Type B pancreatic cell (in vitro differentiated cells): Measurements from ENCODE around the gene TSSK3. TPM values are rescaled to one million over a fixed set of nuclear protein-coding genes. Genes with fewer than 3 reads are reported as not detected.
"Not testable (repeated sequence)": the region's sequence is repeated elsewhere in the genome, so short reads cannot be mapped to it uniquely, and the experiment has no call there.

Source experiments
- DNase-seq: peaks from one replicate; pipeline ENCODE4 v3.0.0; 2021; ENCODE audit warnings: mixed read lengths; ENCODE audit not compliant: unreplicated experiment; ENCODE audit errors: extremely low spot score
- H3K27ac Mint-ChIP-seq: 2 replicates; pipeline ENCODE4 v1.8.0; 2021; ENCODE audit warnings: mild to moderate bottlenecking, mixed read lengths
- H3K27me3 Mint-ChIP-seq: 2 replicates; pipeline ENCODE4 v1.8.0; 2021; ENCODE audit warnings: mixed read lengths
- H3K36me3 Mint-ChIP-seq: 2 replicates; pipeline ENCODE4 v1.8.0; 2021; ENCODE audit warnings: mixed read lengths
- H3K4me1 Mint-ChIP-seq: one replicate; pipeline ENCODE4 v1.8.0; 2021; ENCODE audit warnings: mixed read lengths; ENCODE audit not compliant: unreplicated experiment
- H3K4me3 Mint-ChIP-seq: 2 replicates; pipeline ENCODE4 v1.8.0; 2021; ENCODE audit warnings: mild to moderate bottlenecking, mixed read lengths
- H3K9me3 Mint-ChIP-seq: 2 replicates; pipeline ENCODE4 v1.8.0; 2021; ENCODE audit warnings: mixed read lengths
- total RNA-seq: library from RNA; stranded (reverse); gene quantifications from 2 replicates; pipeline ENCODE4 v1.2.1, GENCODE V29; 2021; ENCODE audit warnings: low replicate concordance
- TF ChIP-seq, protein P1 (sequence below): fragments of 200-600 bp; sonication (generic); conservative IDR thresholded peaks from 2 replicates; pipeline ENCODE4 v1.5.0; 2021; ENCODE audit warnings: antibody characterized with exemption, mild to moderate bottlenecking

The TSSK3 gene
- total RNA-seq, 1 donor from 2014 or later = 3.8 TPM

DNA sequence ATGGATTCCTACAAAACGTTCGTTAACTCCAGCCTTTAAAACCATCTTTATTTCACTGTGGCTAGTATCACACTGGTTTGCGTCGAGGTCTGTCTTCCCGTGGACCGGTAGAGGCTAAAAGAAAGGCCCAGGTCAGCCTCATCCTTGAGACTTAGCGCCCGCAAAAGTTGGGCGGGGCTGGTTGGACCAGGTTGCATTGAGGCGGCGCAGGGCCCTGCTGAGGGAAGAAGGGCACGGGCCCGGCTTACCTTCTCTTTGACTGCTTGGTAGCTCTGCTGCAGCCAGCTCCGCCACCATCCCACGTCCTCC lies 31.4 kb downstream of the TSSK3 start:
- Mint-ChIP-seq H3K4me3 (peak overlapping the region; percentile 99), H3K27me3 (no peaks in the 10 kb centered on the region), H3K4me1 (peaks cover 18% of the 10 kb centered on the region), H3K27ac (peak overlapping the region; percentile 98), H3K36me3 (peaks cover 10% of the 10 kb centered on the region), H3K9me3 (no peaks in the 10 kb centered on the region)
- TF ChIP-seq, protein P1, sequence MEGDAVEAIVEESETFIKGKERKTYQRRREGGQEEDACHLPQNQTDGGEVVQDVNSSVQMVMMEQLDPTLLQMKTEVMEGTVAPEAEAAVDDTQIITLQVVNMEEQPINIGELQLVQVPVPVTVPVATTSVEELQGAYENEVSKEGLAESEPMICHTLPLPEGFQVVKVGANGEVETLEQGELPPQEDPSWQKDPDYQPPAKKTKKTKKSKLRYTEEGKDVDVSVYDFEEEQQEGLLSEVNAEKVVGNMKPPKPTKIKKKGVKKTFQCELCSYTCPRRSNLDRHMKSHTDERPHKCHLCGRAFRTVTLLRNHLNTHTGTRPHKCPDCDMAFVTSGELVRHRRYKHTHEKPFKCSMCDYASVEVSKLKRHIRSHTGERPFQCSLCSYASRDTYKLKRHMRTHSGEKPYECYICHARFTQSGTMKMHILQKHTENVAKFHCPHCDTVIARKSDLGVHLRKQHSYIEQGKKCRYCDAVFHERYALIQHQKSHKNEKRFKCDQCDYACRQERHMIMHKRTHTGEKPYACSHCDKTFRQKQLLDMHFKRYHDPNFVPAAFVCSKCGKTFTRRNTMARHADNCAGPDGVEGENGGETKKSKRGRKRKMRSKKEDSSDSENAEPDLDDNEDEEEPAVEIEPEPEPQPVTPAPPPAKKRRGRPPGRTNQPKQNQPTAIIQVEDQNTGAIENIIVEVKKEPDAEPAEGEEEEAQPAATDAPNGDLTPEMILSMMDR = no peak
- no peak for DNase-seq

DNA sequence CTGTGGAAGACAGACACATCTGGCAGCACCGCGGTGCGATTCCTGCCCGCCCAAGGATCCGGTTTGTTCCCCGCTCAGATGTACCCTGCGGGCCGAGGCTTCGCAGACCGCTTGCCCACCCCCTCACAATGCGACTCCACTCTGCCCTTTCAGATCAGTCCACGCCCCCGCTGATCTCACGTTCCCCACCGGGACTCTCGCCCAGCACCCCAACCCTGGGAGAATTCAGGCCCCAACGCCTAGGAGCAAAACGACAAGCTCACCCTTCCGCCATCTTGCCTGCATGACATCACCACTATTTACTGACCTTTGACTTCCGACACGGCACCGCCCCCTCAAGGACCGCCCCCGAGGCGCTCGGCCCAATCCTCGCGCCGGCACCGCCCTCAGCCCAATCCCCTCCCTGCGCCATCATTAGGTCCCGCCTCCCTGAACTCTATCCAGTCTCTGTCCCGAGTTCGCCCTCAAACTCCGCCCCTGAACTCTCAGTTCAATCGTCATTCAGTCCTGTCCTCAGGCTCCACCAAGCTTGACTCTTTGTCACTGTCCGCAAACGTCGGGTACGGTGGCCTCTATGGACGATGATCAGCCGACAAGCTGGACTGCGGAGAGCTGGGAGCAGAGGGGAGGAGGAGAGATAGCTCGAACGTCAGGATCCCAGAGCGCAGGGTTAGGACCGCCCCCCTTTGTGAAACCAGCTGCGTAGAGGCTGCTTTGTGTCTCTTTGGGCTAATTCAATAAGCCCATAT lies 32.0 kb downstream of the TSSK3 start, which contains the start of gene BSDC1:
Gene BSDC1 (minus strand): TSS at position 301 of the 749 bp plus-strand sequence. CDS start 27 bp downstream, at position 274.
- peak; percentile 98 for DNase-seq
- peaks cover 18% of the 10 kb centered on the region for H3K4me1 Mint-ChIP-seq
- H3K27me3 Mint-ChIP-seq = no peaks in the 10 kb centered on the region
- TF ChIP-seq, protein P1 = no peak
- peaks cover 10% of the 10 kb centered on the region for H3K36me3 Mint-ChIP-seq
- peak within 1 kb of the TSS; percentile 98 for H3K27ac Mint-ChIP-seq
- peak within 1 kb of the TSS; percentile 99 for H3K4me3 Mint-ChIP-seq
- no peaks in the 10 kb centered on the region for H3K9me3 Mint-ChIP-seq

DNA sequence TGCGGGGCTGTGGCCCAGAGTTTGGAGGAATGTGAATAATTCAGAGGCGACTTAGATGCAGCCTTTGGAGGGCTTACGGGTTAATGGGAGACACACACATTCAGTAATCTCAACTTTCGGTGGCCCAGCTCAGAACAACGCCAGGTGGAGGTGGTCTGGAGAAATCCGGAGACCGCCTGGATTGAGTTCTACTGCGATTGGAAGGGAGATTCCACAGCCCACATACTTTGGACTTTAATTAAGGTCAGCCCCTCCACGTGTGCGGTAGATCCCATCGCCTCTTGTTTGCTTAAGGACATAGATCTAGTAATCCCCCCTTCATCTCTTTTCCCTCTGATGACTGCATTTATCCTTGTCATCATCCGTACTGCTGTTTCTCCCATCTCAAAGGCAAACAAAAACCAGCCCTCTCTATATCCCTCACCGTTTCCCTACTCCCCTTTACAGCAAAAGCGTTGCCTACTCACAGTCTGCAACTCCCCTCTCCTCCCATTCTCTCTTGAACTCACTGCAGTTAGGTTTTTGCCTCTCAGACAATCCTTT lies 32.6 kb downstream of the TSSK3 start:
- TF ChIP-seq, protein P1 = no peak
- no peaks in the 10 kb centered on the region for H3K27me3 Mint-ChIP-seq
- H3K9me3 Mint-ChIP-seq = no peaks in the 10 kb centered on the region
- H3K4me3 Mint-ChIP-seq = peak overlapping the region; percentile 99
- peaks cover 18% of the 10 kb centered on the region for H3K4me1 Mint-ChIP-seq
- DNase-seq = no peak
- H3K27ac Mint-ChIP-seq = peak overlapping the region; percentile 98
- H3K36me3 Mint-ChIP-seq = peaks cover 10% of the 10 kb centered on the region

DNA sequence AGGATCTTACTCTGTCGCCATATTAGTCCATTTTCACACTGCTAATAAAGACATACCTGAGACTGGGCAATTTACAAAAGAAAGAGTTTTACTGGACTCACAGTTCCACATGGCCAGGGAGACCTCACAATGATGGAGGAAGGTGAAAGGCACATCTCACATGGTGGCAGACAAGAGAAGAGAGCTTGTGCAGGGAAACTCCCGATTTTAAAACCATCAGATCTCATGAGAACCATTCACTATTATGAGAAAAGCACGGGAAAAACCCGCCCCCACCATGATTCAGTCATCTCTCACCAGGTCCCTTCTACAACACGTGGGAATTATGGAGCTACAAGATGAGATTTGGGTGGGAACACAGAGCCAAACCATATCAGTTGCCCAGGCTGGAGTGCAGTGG lies 34.2 kb downstream of the TSSK3 start:
- not testable (repeated sequence) for H3K4me3 Mint-ChIP-seq, H3K36me3 Mint-ChIP-seq, DNase-seq, H3K27me3 Mint-ChIP-seq, H3K27ac Mint-ChIP-seq, H3K9me3 Mint-ChIP-seq
- H3K4me1 Mint-ChIP-seq = peaks cover 23% of the 10 kb centered on the region

DNA sequence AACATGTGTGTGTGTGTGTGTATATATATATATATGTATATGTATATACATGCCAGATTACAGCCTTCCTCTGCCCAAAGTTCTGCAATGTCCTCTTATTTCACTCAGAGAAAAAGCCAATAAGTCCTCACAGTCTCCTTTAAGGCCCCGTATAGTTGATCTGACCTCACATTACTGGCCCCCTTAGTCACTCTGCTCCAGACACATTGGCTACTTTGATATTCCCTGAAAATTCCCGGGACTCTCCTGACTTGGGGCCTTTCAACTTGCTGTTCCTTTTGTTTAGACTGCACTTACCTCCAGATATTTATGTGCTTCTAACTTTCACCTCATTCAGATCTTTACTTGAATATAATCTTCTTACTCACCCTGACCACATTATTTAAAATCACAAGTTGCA lies 36.1 kb downstream of the TSSK3 start:
- H3K9me3 Mint-ChIP-seq = no peaks in the 10 kb centered on the region
- H3K4me3 Mint-ChIP-seq = no peak overlapping the region
- TF ChIP-seq, protein P1 = no peak
- H3K27ac Mint-ChIP-seq = no peak overlapping the region
- peaks cover 15% of the 10 kb centered on the region for H3K4me1 Mint-ChIP-seq
- H3K36me3 Mint-ChIP-seq = peaks cover 10% of the 10 kb centered on the region
- no peaks in the 10 kb centered on the region for H3K27me3 Mint-ChIP-seq
- DNase-seq = no peak

DNA sequence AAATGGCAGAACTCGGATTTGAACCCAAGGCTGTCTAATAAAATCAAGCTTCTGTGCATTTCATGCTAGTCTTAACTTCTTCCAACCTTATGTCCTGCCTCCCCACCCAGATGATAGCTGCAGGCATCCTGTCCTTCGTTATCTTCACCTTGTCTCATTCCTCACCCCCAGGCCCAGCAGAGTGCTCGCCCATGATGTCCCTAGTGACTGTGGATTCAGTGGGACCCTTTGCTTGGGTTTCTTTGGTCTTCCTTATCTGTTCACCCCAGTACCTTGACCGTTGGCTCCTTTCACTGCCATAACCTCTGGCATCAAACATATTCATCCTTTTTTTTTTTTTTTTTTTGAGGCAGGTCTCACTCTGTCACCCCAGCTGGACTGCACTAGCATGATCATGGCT lies 37.5 kb downstream of the TSSK3 start:
- H3K27ac Mint-ChIP-seq = no peak overlapping the region
- TF ChIP-seq, protein P1 = no peak

More for the DNA sequence above, 37.5 kb downstream of the TSSK3 start:
- peaks cover 5% of the 10 kb centered on the region for H3K4me1 Mint-ChIP-seq
- no peaks in the 10 kb centered on the region for H3K27me3 Mint-ChIP-seq
- H3K9me3 Mint-ChIP-seq = no peaks in the 10 kb centered on the region
- peaks cover 5% of the 10 kb centered on the region for H3K36me3 Mint-ChIP-seq
- no peak for DNase-seq
- no peak overlapping the region for H3K4me3 Mint-ChIP-seq
